Measurements from ENCODE around the gene CDH2.

The CDH2 gene

DNA sequence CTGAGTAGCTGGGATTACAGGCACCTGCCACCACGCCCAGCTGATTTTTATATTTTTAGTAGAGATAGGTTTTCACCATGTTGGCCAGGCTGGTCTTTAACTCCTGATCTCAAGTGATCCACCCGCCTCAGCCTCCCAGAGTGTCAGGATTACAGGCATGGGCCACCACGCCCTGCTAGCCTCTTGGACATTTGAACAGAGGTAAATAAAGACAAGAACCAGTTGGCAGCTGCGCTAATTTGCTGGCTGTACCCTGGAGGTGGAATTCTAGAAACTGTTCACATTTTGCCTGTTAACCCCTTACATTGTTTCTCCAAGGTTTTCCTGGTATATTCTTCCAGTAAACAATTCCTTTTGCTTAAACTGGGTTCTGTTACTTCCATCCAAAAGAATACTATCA lies 132.9 kb downstream of the CDH2 start:
- no peak for TF ChIP-seq GATA3 (IDR thresholded peaks at IDR 0.05; ENCODE audit: low read depth, low read length)
- no peak for TF ChIP-seq GATA2 (IDR thresholded peaks at IDR 0.05; ENCODE audit: low read depth, low read length)

DNA sequence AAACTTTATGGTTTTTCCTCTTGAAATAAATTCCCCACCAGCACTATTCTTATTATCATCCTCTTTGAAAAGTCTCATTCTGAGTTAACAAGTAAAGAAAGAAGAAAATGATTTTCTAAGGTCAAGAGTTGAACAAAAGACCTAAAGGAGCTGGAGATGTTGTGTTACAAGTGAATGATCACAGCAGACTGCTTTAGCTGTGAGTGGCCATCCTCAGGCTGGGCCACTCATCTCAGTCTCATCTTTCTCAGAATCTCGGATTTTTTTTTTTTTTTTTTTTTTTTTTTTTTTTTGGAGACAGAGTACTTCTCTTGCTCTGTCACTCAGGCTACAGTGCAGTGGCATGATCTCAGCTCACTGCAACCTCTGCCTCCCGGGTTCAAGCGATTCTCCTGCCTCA lies 133.3 kb downstream of the CDH2 start:
- TF ChIP-seq GATA3 (IDR thresholded peaks at IDR 0.05; ENCODE audit: low read depth, low read length) (no peak), GATA2 (IDR thresholded peaks at IDR 0.05; ENCODE audit: low read depth, low read length) (no peak)

DNA sequence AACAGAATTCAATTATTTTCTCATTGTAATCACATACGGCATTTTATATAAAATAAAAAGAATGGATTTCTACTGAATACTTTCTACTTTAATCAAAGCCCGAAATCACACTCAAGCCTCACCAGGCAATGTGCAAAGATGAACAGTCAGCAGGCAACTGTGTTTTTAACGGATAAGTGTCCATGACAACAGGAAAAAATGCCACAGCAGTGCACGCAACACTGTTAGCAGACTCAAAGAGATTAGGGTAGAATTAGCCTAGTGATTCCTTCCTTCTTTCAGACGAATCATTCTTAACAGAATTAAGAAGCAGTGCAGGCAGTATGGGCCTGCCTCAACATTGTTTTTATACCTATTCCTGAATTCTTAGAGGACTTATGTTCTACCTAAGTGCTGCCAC lies 135.6 kb downstream of the CDH2 start:
- TF ChIP-seq GATA2 (IDR thresholded peaks at IDR 0.05; ENCODE audit: low read depth, low read length) (no peak), GATA3 (IDR thresholded peaks at IDR 0.05; ENCODE audit: low read depth, low read length) (no peak)

DNA sequence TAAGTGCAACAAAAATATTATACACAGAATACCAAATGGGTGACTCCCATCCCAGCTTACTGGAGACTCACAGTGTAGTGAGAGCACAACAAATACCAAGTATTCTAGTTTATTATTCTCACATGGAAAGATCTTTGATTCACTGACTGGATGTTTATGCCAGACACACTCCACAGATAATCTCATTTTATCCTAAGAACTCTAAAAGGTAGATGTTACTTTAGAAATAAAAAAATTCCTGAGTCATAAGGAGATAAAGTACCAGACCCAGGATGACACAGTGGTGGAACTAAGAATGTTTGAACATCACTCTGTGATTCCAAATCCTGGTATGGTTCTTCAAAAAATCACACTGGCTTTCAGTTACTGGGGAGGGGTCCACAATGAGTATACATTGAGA lies 136.2 kb downstream of the CDH2 start:
- TF ChIP-seq GATA3 (IDR thresholded peaks at IDR 0.05; ENCODE audit: low read depth, low read length) (no peak), GATA2 (IDR thresholded peaks at IDR 0.05; ENCODE audit: low read depth, low read length) (no peak)

- TF ChIP-seq GATA3 (IDR thresholded peaks at IDR 0.05; ENCODE audit: low read depth, low read length), result no peak
- no peak for TF ChIP-seq GATA2 (IDR thresholded peaks at IDR 0.05; ENCODE audit: low read depth, low read length)
Measured at GRCh38 chr18:28040211-28040610, 136.7 kb downstream of the CDH2 start.

DNA sequence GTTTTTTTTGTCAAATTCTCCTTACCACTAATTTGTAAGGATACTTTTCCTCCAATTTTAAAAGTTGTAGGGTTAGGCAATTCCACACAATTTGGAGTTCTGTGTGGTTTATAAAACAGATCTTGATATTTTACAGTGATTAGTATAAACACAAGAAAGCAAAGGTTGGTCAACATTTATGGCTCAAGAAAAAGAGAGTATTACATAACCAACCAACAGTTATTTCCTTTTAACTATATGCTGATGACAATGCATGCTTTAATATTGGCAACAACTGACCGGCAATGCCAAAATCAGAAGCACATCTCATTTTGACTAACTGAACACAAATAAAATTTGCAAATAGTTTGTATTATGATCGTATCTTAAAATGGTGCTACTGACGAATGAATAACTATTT lies 137.2 kb downstream of the CDH2 start:
- no peak for TF ChIP-seq GATA3 (IDR thresholded peaks at IDR 0.05; ENCODE audit: low read depth, low read length)
- TF ChIP-seq GATA2 (IDR thresholded peaks at IDR 0.05; ENCODE audit: low read depth, low read length), result no peak

DNA sequence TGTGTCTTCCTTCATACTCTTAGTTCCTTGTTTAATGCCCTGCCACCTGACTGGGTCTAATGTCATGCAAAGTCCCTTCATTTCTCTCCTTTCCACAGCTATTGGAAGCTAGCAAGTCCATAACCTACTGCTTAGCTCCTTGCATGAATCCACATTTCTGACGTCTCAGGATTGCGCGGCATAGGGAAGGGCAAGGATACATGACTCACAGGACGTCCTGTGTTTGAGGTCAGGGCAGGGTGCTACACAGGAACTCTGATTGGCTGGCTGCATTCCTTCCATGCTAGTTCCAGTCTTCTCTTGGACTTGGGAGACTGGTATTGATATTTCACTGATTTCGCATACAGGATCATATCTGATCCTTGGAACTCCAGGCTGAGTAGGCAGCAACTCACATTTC lies 137.9 kb downstream of the CDH2 start:
- TF ChIP-seq GATA2 (IDR thresholded peaks at IDR 0.05; ENCODE audit: low read depth, low read length) (no peak), GATA3 (IDR thresholded peaks at IDR 0.05; ENCODE audit: low read depth, low read length) (no peak)

DNA sequence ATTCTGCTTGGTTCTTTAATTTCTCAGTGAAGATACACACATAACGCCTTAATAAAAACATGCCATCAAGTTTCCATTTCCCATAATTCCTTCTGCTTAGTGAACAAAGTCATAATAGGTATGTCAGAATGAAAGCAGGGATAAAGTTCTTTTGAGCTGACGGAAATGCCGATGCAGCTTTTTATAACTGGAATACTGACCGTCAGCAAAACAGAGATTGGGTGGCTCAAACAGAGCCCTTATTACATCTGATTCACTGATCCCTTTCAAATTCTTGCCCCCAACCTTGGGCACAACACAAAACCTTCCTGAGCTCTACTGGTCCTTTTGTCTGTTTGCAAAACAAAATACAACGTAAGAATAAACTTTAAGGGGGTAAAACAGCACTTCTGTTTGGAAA lies 140.4 kb downstream of the CDH2 start:
- TF ChIP-seq GATA2 (IDR thresholded peaks at IDR 0.05; ENCODE audit: low read depth, low read length) (no peak), GATA3 (IDR thresholded peaks at IDR 0.05; ENCODE audit: low read depth, low read length) (no peak)

GRCh38 chr18:28034567-28034966 lies 142.4 kb downstream of the CDH2 start:
- TF ChIP-seq GATA3 (IDR thresholded peaks at IDR 0.05; ENCODE audit: low read depth, low read length) (no peak), GATA2 (IDR thresholded peaks at IDR 0.05; ENCODE audit: low read depth, low read length) (no peak)

GRCh38 chr18:28032177-28032576 lies 144.8 kb downstream of the CDH2 start:
- no peak for TF ChIP-seq GATA2 (IDR thresholded peaks at IDR 0.05; ENCODE audit: low read depth, low read length)
- TF ChIP-seq GATA3 (IDR thresholded peaks at IDR 0.05; ENCODE audit: low read depth, low read length), result no peak

DNA sequence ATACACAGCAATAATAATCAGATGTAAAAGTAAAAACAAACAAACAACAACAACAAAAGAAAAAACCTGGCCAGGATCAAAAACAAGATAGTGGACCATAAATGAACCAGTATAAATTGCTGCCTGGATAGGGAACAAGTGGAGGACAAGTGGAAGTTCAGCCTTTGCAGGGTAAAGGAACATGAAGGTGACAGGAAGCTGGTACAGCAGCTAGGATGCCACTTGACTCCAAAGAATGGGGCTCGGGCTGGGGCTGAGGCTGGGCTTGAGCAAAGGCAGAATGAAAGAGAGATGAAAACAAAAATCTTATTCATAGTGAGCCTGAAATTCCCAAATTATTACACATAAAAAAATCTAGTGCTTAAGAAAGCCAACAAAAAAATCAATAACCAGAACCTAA lies 146.5 kb downstream of the CDH2 start:
- TF ChIP-seq GATA2 (IDR thresholded peaks at IDR 0.05; ENCODE audit: low read depth, low read length) (no peak), GATA3 (IDR thresholded peaks at IDR 0.05; ENCODE audit: low read depth, low read length) (no peak)

GRCh38 chr18:28027755-28028154 lies 149.2 kb downstream of the CDH2 start:
- TF ChIP-seq GATA3 (IDR thresholded peaks at IDR 0.05; ENCODE audit: low read depth, low read length) (no peak), GATA2 (IDR thresholded peaks at IDR 0.05; ENCODE audit: low read depth, low read length) (no peak)

DNA sequence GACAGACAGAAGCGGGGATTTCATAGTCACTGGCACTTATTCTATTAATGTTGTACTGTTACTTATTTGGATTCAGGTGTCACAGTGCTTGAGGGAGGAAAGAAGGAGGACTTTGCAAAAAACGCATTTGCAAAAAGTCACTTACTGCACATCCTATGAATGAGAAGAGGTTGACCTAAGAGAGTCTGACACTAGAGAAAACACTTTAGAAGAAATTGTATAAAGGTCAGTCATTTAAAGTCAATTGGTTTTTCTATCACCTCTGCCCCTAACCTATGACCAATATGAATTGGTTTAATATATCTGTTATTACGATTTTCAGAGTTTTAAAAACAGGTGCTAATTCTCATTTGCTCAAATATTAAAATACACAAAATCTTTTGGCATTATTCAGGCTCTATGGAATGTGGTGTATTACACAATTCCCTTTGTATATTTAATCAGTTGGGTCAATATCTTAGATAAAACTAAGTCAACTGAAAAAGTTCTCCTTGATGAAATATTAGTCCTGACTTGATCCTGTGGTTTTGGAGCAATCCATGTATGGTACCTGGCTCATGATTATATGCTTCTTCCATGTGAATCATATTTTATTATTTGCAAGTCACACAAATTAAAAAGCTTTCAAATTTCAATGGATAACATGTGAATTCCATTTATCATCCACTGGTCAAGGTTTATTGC lies 157.4 kb downstream of the CDH2 start:
- TF ChIP-seq GATA2 (IDR thresholded peaks at IDR 0.05; ENCODE audit: low read depth, low read length) (no peak), GATA3 (IDR thresholded peaks at IDR 0.05; ENCODE audit: low read depth, low read length) (no peak)

DNA sequence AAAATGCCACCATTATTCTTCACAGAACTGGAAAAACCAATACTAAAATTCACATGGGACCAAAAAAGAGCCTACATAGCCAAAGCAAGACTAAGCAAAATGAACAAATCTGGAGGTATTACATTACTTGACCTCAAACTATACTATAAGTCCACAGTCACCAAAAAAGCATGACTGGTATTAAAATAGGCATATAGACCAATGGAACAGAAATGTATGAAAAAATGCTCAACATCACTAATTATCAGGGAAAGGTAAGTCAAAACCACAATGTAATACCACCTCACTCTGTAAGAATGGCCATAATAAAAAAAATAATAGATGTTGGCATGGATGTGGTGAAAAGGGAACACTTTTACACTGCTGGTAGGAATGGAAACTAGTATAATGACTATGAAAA lies 158.6 kb downstream of the CDH2 start:
- no peak for TF ChIP-seq GATA3 (IDR thresholded peaks at IDR 0.05; ENCODE audit: low read depth, low read length)
- TF ChIP-seq GATA2 (IDR thresholded peaks at IDR 0.05; ENCODE audit: low read depth, low read length), result no peak

DNA sequence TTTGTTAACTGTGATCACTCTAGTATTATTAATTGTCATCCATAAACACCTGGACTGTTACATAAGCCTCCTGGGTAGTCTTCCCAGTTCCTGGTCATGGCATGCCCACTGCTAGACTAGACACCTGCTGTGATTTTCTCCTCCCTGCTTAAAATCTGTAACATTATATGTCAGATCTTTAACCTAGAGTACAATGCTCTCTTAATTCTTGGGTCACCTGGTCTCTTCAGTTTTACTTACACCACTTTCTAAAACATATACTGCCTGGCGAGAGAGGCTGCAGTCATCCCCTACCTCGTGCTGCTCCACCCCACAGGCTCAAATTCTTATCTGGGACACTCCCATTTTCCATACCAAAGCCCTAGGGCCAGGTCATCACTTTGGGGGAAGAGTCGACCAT lies 161.3 kb downstream of the CDH2 start:
- TF ChIP-seq GATA2 (IDR thresholded peaks at IDR 0.05; ENCODE audit: low read depth, low read length) (no peak), GATA3 (IDR thresholded peaks at IDR 0.05; ENCODE audit: low read depth, low read length) (no peak)

- TF ChIP-seq GATA3 (IDR thresholded peaks at IDR 0.05; ENCODE audit: low read depth, low read length) (no peak), GATA2 (IDR thresholded peaks at IDR 0.05; ENCODE audit: low read depth, low read length) (no peak)
Measured at GRCh38 chr18:28013066-28013465, 163.9 kb downstream of the CDH2 start.

All from SH-SY5Y (cell line).